Osteoblast (primary cell): Measurements from ENCODE around the gene KRTAP4-8. TPM values are rescaled to one million over a fixed set of nuclear protein-coding genes. Genes with fewer than 3 reads are reported as not detected.

ENCODE experiments used
- DNase-seq: peaks from one replicate; pipeline ENCODE4 v3.0.0; 2011; ENCODE audit warnings: low spot score, mixed read lengths; ENCODE audit not compliant: insufficient read length; ENCODE audit errors: missing footprints
- H2AFZ ChIP-seq: 2 replicates; pipeline ENCODE4 v1.6.0; 2011; ENCODE audit warnings: mild to moderate bottlenecking, low read length
- H3K27ac ChIP-seq: 2 replicates; pipeline ENCODE4 v1.5.1; 2011; ENCODE audit warnings: mild to moderate bottlenecking, low read depth, low read length, moderate library complexity
- H3K27me3 ChIP-seq: 2 replicates; pipeline ENCODE4 v1.6.0; 2012; ENCODE audit warnings: mild to moderate bottlenecking, control low read depth, inconsistent platforms, low read length, moderate library complexity; ENCODE audit not compliant: insufficient read depth
- H3K36me3 ChIP-seq: 2 replicates; pipeline ENCODE4 v1.5.1; 2011; ENCODE audit warnings: mild to moderate bottlenecking, low read length, control low read depth, moderate library complexity; ENCODE audit not compliant: insufficient read depth
- H3K4me1 ChIP-seq: 2 replicates; pipeline ENCODE4 v1.5.1; 2011; ENCODE audit warnings: mild to moderate bottlenecking, low read length, control low read depth, moderate library complexity; ENCODE audit not compliant: insufficient read depth
- H3K4me2 ChIP-seq: 2 replicates; pipeline ENCODE4 v1.6.0; 2011; ENCODE audit warnings: mild to moderate bottlenecking, low read length; ENCODE audit not compliant: insufficient read depth
- H3K4me3 ChIP-seq: fragments of 200-600 bp; sonication (generic); 3 replicates; pipeline ENCODE4 v1.5.1; 2012; ENCODE audit warnings: mild to moderate bottlenecking, low read length, inconsistent platforms; ENCODE audit not compliant: insufficient read depth
- H3K79me2 ChIP-seq: 2 replicates; pipeline ENCODE4 v1.6.0; 2012; ENCODE audit warnings: mild to moderate bottlenecking, low read length, control low read depth, inconsistent platforms; ENCODE audit not compliant: insufficient read depth
- H3K9me3 ChIP-seq: 2 replicates; pipeline ENCODE4 v1.5.1; 2011; ENCODE audit warnings: low read depth, low read length, control low read depth
- H4K20me1 ChIP-seq: 2 replicates; pipeline ENCODE4 v1.6.0; 2012; ENCODE audit warnings: mild to moderate bottlenecking, low read length, control low read depth; ENCODE audit not compliant: insufficient read depth
- total RNA-seq: library from RNA; depleted of rRNA; stranded (reverse); fragments of >200 nt; gene quantifications from 2 replicates; pipeline ENCODE4 v1.2.3, GENCODE V29; 2012
- TF ChIP-seq, protein P1 (sequence below): IDR thresholded peaks from 2 replicates; pipeline ENCODE4 v1.5.1; 2011; ENCODE audit warnings: mild to moderate bottlenecking, low read depth, low read length, moderate library complexity; ENCODE audit errors: extremely low read depth

KRTAP4-8 gene
- total RNA-seq, result not detected in 2 replicates

DNA sequence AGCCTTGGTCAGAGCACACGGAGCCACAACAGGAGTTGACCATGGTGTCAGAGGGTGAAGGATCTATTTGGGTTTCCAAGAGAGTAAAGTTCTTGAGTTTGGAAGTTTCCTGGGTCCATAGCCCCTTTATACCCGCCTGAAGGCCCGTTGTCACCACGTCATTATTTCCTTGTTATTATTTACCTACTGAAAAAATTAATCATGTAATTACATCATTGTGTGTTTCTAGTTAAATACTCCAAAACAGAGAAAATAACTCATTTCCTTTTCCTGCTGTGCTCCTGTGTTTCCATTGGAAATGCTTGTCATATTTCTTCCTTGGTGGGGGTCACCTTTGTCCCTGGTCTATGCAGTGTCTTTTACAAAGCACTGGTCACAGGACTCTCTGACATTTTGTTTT, at the start of gene KRTAP4-8:
TSS of gene KRTAP4-8 (minus strand) at position 101 of the 400 bp plus-strand sequence. CDS start at position 43, 58 bp downstream.
- TF ChIP-seq, protein P1, sequence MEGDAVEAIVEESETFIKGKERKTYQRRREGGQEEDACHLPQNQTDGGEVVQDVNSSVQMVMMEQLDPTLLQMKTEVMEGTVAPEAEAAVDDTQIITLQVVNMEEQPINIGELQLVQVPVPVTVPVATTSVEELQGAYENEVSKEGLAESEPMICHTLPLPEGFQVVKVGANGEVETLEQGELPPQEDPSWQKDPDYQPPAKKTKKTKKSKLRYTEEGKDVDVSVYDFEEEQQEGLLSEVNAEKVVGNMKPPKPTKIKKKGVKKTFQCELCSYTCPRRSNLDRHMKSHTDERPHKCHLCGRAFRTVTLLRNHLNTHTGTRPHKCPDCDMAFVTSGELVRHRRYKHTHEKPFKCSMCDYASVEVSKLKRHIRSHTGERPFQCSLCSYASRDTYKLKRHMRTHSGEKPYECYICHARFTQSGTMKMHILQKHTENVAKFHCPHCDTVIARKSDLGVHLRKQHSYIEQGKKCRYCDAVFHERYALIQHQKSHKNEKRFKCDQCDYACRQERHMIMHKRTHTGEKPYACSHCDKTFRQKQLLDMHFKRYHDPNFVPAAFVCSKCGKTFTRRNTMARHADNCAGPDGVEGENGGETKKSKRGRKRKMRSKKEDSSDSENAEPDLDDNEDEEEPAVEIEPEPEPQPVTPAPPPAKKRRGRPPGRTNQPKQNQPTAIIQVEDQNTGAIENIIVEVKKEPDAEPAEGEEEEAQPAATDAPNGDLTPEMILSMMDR, result no peak
- Histone ChIP-seq H3K36me3 (no peaks in the 10 kb centered on the region), H2AFZ (peak within 1 kb of the TSS; percentile 76), H3K9me3 (no peaks in the 10 kb centered on the region), H3K4me2 (peak within 1 kb of the TSS; percentile 20), H3K27me3 (no peaks in the 10 kb centered on the region), H3K79me2 (no peaks in the 10 kb centered on the region), H3K4me3 (no peak within 1 kb of the TSS), H3K27ac (peak within 1 kb of the TSS; percentile 59), H4K20me1 (no peaks in the 10 kb centered on the region), H3K4me1 (peaks cover 29% of the 10 kb centered on the region)
- DNase-seq, result no peak

GRCh38 chr17:41145261-41145660, 47.3 kb upstream of the KRTAP4-8 start:
- Histone ChIP-seq H4K20me1 (no peaks in the 10 kb centered on the region), H3K27me3 (no peaks in the 10 kb centered on the region), H2AFZ (no peak overlapping the region), H3K4me1 (peaks cover 6% of the 10 kb centered on the region), H3K4me2 (no peak overlapping the region), H3K9me3 (peaks cover 2% of the 10 kb centered on the region), H3K36me3 (no peaks in the 10 kb centered on the region), H3K79me2 (no peaks in the 10 kb centered on the region), H3K4me3 (no peak overlapping the region), H3K27ac (no peak overlapping the region)
- TF ChIP-seq, protein P1, result no peak
- DNase-seq, result no peak

DNA sequence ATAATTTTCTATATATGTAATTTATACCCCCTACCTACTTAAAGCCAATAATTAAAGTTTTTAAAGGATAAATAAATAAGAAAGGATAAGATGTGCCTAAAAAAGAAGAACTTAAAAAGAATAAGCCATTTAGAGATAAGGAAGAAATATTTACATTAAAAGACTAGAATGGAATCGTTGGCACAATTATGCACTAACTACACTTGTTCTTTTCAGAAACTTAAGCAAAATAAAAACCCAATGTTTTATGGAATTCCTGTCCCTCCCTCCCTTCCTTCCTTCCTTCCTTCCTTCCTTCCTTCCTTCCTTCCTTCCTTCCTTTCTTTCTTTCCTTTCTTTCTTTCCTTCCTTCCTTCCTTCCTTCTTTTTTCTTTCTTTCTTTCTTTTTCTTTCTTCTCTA, 46.9 kb upstream of the KRTAP4-8 start:
- no peak overlapping the region for H3K4me2 ChIP-seq
- TF ChIP-seq, protein P1, result no peak
- no peak overlapping the region for H3K27ac ChIP-seq
- peaks cover 2% of the 10 kb centered on the region for H3K9me3 ChIP-seq
- no peak overlapping the region for H3K4me3 ChIP-seq
- no peaks in the 10 kb centered on the region for H3K27me3 ChIP-seq
- DNase-seq, result no peak
- no peak overlapping the region for H2AFZ ChIP-seq
- no peaks in the 10 kb centered on the region for H4K20me1 ChIP-seq
- H3K36me3 ChIP-seq, result no peaks in the 10 kb centered on the region
- peaks cover 6% of the 10 kb centered on the region for H3K4me1 ChIP-seq
- H3K79me2 ChIP-seq, result no peaks in the 10 kb centered on the region

DNA sequence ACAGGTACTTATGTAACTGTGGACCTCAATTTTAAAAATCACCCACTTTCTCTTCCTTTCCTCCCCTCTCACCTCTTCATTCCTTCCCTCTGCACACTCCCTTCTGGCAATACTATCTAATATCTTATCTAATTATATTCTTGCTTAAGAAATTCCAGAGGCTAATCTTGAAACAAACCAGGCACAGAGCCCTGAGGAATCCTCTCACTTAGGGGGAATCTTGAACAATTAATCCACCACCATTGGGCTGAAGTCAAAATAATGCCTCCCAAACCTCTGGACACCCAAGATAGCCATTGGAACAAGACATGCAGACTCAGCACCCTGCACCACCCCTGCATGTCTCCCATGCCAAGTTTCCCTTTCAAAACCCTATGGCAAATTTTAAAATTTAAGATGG, 43.4 kb upstream of the KRTAP4-8 start:
- Histone ChIP-seq H3K36me3 (no peaks in the 10 kb centered on the region), H3K27me3 (no peaks in the 10 kb centered on the region), H3K9me3 (peaks cover 2% of the 10 kb centered on the region), H2AFZ (no peak overlapping the region), H3K4me2 (no peak overlapping the region), H3K4me1 (peaks cover 6% of the 10 kb centered on the region), H3K27ac (peak overlapping the region; percentile 69), H3K4me3 (no peak overlapping the region), H3K79me2 (no peaks in the 10 kb centered on the region), H4K20me1 (no peaks in the 10 kb centered on the region)
- TF ChIP-seq, protein P1, result no peak
- no peak for DNase-seq
